SK-N-SH (cell line): ENCODE results near the gene SLC25A25. TPM values are rescaled to one million over a fixed set of nuclear protein-coding genes. Genes with fewer than 3 reads are reported as not detected.

ENCODE experiments used
- CTCF ChIA-PET: fragments of 300-600, 350-600 bp; formaldehyde crosslinking; extraction: SDS; loops from one replicate; lab custom pipeline; 2021; lab: Yijun Ruan, JAX
- POLR2A ChIA-PET: fragments of 350-600 bp; sonication (Branson Sonifier 250); formaldehyde crosslinking; extraction: SDS; loops from one replicate; lab custom pipeline; 2020; ENCODE audit warnings: antibody characterized with exemption, inconsistent platforms; lab: Yijun Ruan, JAX
- DNase-seq: peaks from one replicate; pipeline ENCODE4 v3.0.0; 2012
- H2AFZ ChIP-seq: fragments of 200-600 bp; sonication (generic); 2 replicates; pipeline ENCODE4 v1.8.1; 2016; ENCODE audit warnings: antibody characterized with exemption, mild to moderate bottlenecking, low read depth
- H3F3A ChIP-seq: fragments of 200-600 bp; sonication (generic); replicated peaks from 2 replicates; pipeline ENCODE3; 2016; ENCODE audit warnings: antibody characterized with exemption, mild to moderate bottlenecking; ENCODE audit not compliant: insufficient read depth
- H3K27ac ChIP-seq, 2 experiments: fragments of 200-500 bp in 1 of 2; fragments of 200-600 bp in 1 of 2; sonication (Bioruptor generic) in 1 of 2; sonication (generic), shearing (Covaris generic) in 1 of 2; 2 replicates each; pipeline versions ENCODE4 v1.5.1 to v1.6.1; 2014 to 2016; ENCODE audit warnings: low read depth in 2 of 2, inconsistent platforms in 1 of 2, low read length in 1 of 2, mild to moderate bottlenecking in 1 of 2, mixed read lengths in 1 of 2
- H3K27me3 ChIP-seq: fragments of 200-600 bp; sonication (generic), shearing (Covaris generic); 2 replicates; pipeline ENCODE4 v1.6.1; 2016; ENCODE audit warnings: mixed run types; ENCODE audit not compliant: insufficient read depth
- H3K36me3 ChIP-seq, 2 experiments: fragments of 200-500 bp in 1 of 2; fragments of 200-600 bp in 1 of 2; sonication (Bioruptor generic) in 1 of 2; sonication (generic) in 1 of 2; replicated peaks in 1 of 2; 2 replicates each; pipeline versions ENCODE3 to v1.5.1; 2014 to 2016; ENCODE audit warnings: low read length in 1 of 2, mild to moderate bottlenecking in 1 of 2; ENCODE audit not compliant: insufficient read depth in 2 of 2, control insufficient read depth in 1 of 2
- H3K4me1 ChIP-seq, 2 experiments: fragments of 200-500 bp in 1 of 2; fragments of 200-600 bp in 1 of 2; sonication (Bioruptor generic) in 1 of 2; sonication (generic), shearing (Covaris generic) in 1 of 2; 2 replicates each; pipeline versions ENCODE4 v1.5.1 to v1.6.1; 2014 to 2016; ENCODE audit warnings: low read depth in 1 of 2, low read length in 1 of 2, mixed run types in 1 of 2; ENCODE audit not compliant: insufficient read depth in 2 of 2, control insufficient read depth in 1 of 2
- H3K4me2 ChIP-seq: fragments of 200-600 bp; sonication (generic), shearing (Covaris generic); 2 replicates; pipeline ENCODE4 v1.6.1; 2017; ENCODE audit warnings: mixed run types
- H3K4me3 ChIP-seq, 2 experiments: fragments of 200-500 bp in 1 of 2; fragments of 200-600 bp in 1 of 2; sonication (Bioruptor generic) in 1 of 2; sonication (generic), shearing (Covaris generic) in 1 of 2; 2 replicates each; pipeline versions ENCODE4 v1.5.1 to v1.8.1; 2014 to 2016; ENCODE audit warnings: low read depth in 2 of 2, inconsistent platforms in 1 of 2, low read length in 1 of 2, mild to moderate bottlenecking in 1 of 2, mixed read lengths in 1 of 2, moderate library complexity in 1 of 2
- H3K79me2 ChIP-seq: fragments of 200-600 bp; sonication (generic); 2 replicates; pipeline ENCODE4 v1.8.1; 2017; ENCODE audit warnings: mild to moderate bottlenecking; ENCODE audit not compliant: insufficient read depth
- H3K9ac ChIP-seq: fragments of 200-600 bp; sonication (generic); 2 replicates; pipeline ENCODE4 v1.6.1; 2017; ENCODE audit warnings: mixed run types
- H3K9me2 ChIP-seq: fragments of 200-600 bp; sonication (generic); 2 replicates; pipeline ENCODE4 v1.6.1; 2017; ENCODE audit warnings: mixed run types
- H3K9me3 ChIP-seq: fragments of 200-600 bp; sonication (generic); 2 replicates; pipeline ENCODE4 v1.6.1; 2017; ENCODE audit warnings: mixed run types, mild to moderate bottlenecking, moderate library complexity
- H4K20me1 ChIP-seq: fragments of 200-600 bp; sonication (generic); 2 replicates; pipeline ENCODE4 v1.6.1; 2017; ENCODE audit warnings: mild to moderate bottlenecking, mixed run types; ENCODE audit not compliant: insufficient read depth
- CHD2 ChIP-seq: fragments of 150-350 bp; IDR thresholded peaks from 2 replicates; pipeline ENCODE4 v1.6.1; 2018; ENCODE audit warnings: low read length; ENCODE audit not compliant: partially characterized antibody
- EP300 ChIP-seq, 2 experiments: IDR thresholded peaks; 2 replicates each; pipeline versions ENCODE4 v1.4.0 to v1.6.1; 2012; ENCODE audit warnings: borderline replicate concordance in 1 of 2, low read depth in 1 of 2, low read length in 1 of 2
- FOSL2 ChIP-seq: IDR thresholded peaks from 2 replicates; pipeline ENCODE4 v1.4.0; 2012; ENCODE audit warnings: low read depth, mild to moderate bottlenecking, moderate library complexity, borderline replicate concordance
- JUND ChIP-seq: IDR thresholded peaks from 2 replicates; pipeline ENCODE4 v1.4.0; 2012
- MAX ChIP-seq: IDR thresholded peaks from 2 replicates; pipeline ENCODE4 v1.4.0; 2012; ENCODE audit warnings: low read depth
- MXI1 ChIP-seq: IDR thresholded peaks from 2 replicates; pipeline ENCODE4 v1.6.1; 2012; ENCODE audit warnings: mild to moderate bottlenecking, low read depth, low read length, improper control_type of control experiment
- NFIC ChIP-seq: IDR thresholded peaks from 2 replicates; pipeline ENCODE4 v1.4.0; 2012; ENCODE audit warnings: borderline replicate concordance
- REST ChIP-seq: IDR thresholded peaks from 2 replicates; pipeline ENCODE4 v1.6.1; 2012; ENCODE audit warnings: mild to moderate bottlenecking, low read depth, low read length, moderate library complexity
- SMC3 ChIP-seq: IDR thresholded peaks from 2 replicates; pipeline ENCODE4 v1.6.1; 2012; ENCODE audit warnings: low read depth, low read length, improper control_type of control experiment
- TAF1 ChIP-seq: IDR thresholded peaks from 2 replicates; pipeline ENCODE4 v1.6.1; 2012; ENCODE audit warnings: low read depth, mild to moderate bottlenecking, low read length, moderate library complexity, borderline replicate concordance
- TEAD4 ChIP-seq: IDR thresholded peaks from 2 replicates; pipeline ENCODE4 v1.4.0; 2012; ENCODE audit warnings: mild to moderate bottlenecking, borderline replicate concordance; ENCODE audit not compliant: insufficient read depth
- USF2 ChIP-seq: fragments of 150-350 bp; IDR thresholded peaks from 2 replicates; pipeline ENCODE4 v1.6.1; 2017; ENCODE audit warnings: antibody characterized with exemption, low read length, low read depth, borderline replicate concordance
- YY1 ChIP-seq: IDR thresholded peaks from 2 replicates; pipeline ENCODE4 v1.4.0; 2012; ENCODE audit warnings: low read depth, mild to moderate bottlenecking
- WGBS: methylation state at CpG from one replicate; pipeline ENCODE4 v1.1.6; 2017; ENCODE audit warnings: low lambda C conversion rate; 5-methylcytosine and 5-hydroxymethylcytosine counted together
- polyA plus RNA-seq, 3 experiments: library from polyadenylated mRNA; depleted of rRNA; stranded (reverse); fragments of >200 nt; gene quantifications; 2 replicates each; pipeline ENCODE4 v1.2.3, GENCODE V29; 2012

Gene SLC25A25
- polyA plus RNA-seq, 1 of the 3 experiments (the other 2 are of a cell fraction): 12.1 TPM

- TF ChIP-seq CHD2 (no peak), NFIC (no peak), FOSL2 (no peak), REST (no peak)
These were observed 76.5 kb downstream of the SLC25A25 start (continued) for GRCh38 chr9:128144239-128145181.

- ChIA-PET CTCF (interaction anchor here (0.6 to 2.0 kb wide), 2 partner anchors 28 to 519 kb away, joined by 3 to 8 read pairs; no protein-coding TSS in a partner anchor), POLR2A (no interaction called here)
- TF ChIP-seq JUND: no peak
- no peak for TF ChIP-seq MAX
- TF ChIP-seq EP300 (IDR thresholded peaks at IDR 0.05; ENCODE audit: borderline replicate concordance in 1 of 2, low read depth in 1 of 2, low read length in 1 of 2): no peak
- TF ChIP-seq TEAD4: no peak
- no peaks in the 10 kb centered on the region for H3K27me3 ChIP-seq
- no peak overlapping the region for H2AFZ ChIP-seq
- WGBS: 70% methylated on average over 7 of the region's 8 CpGs
- H3K4me2 ChIP-seq: no peak overlapping the region
- H3K9ac ChIP-seq: no peak overlapping the region
- no peaks in the 10 kb centered on the region for H3F3A ChIP-seq
- no peaks in the 10 kb centered on the region for H4K20me1 ChIP-seq
- H3K4me1 ChIP-seq: no peaks in the 10 kb centered on the region; a peak in 1 of 4 replicates
- no peaks in the 10 kb centered on the region for H3K9me3 ChIP-seq
- H3K27ac ChIP-seq: no peak overlapping the region
- no peaks in the 10 kb centered on the region for H3K36me3 ChIP-seq
- no peaks in the 10 kb centered on the region for H3K9me2 ChIP-seq
- H3K79me2 ChIP-seq: no peaks in the 10 kb centered on the region
- DNase-seq: no peak
- H3K4me3 ChIP-seq: no peak overlapping the region
These were observed 77.5 kb downstream of the SLC25A25 start for GRCh38 chr9:128145536-128145935.

- CTCF ChIA-PET: interaction anchor here (2.0 kb wide), 1 partner anchor 28 kb away, joined by 8 read pairs; no protein-coding TSS in a partner anchor
These were observed 77.9 kb downstream of the SLC25A25 start for GRCh38 chr9:128145951-128146351.

More at GRCh38 chr9:128145951-128146351, 77.9 kb downstream of the SLC25A25 start:
- no peaks in the 10 kb centered on the region for H3K9me2 ChIP-seq
- TF ChIP-seq YY1: no peak
- no peak for TF ChIP-seq MXI1
- TF ChIP-seq SMC3: no peak
- TF ChIP-seq MAX: no peak
- TF ChIP-seq TAF1: no peak
- no peak for TF ChIP-seq USF2
- no peaks in the 10 kb centered on the region for H3F3A ChIP-seq
- no peak overlapping the region for H3K4me2 ChIP-seq
- POLR2A ChIA-PET: no interaction called here
- H3K79me2 ChIP-seq: no peaks in the 10 kb centered on the region
- H3K9ac ChIP-seq: no peak overlapping the region
- no peak for DNase-seq
- H2AFZ ChIP-seq: no peak overlapping the region
- 45% methylated on average over 5 of the region's 13 CpGs for WGBS
- no peaks in the 10 kb centered on the region for H3K9me3 ChIP-seq
- no peaks in the 10 kb centered on the region for H3K27me3 ChIP-seq
- H3K36me3 ChIP-seq: no peaks in the 10 kb centered on the region
- H3K4me3 ChIP-seq: no peak overlapping the region
- H3K27ac ChIP-seq: no peak overlapping the region
- H4K20me1 ChIP-seq: no peaks in the 10 kb centered on the region
- H3K4me1 ChIP-seq: no peaks in the 10 kb centered on the region; a peak in 1 of 4 replicates
